ENCODE measurements around the gene SLC12A4. TPM values are rescaled to one million over a fixed set of nuclear protein-coding genes. Genes with fewer than 3 reads are reported as not detected.

The SLC12A4 gene
- total and polyA plus RNA-seq, 2 of the 13 experiments (the other 11 are each of a cell fraction or from before 2014, with no cell fraction given): 65.1 to 84.3 TPM

- TF ChIP-seq HDAC6 (IDR thresholded peaks at IDR 0.05; ENCODE audit: low read depth, low read length) (no peak), SIN3B (IDR thresholded peaks at IDR 0.05; ENCODE audit: low read length) (peak; percentile 63; the same call in 1 of the 2 replicates), JARID2 (CRISPR knock-in tag; IDR thresholded peaks at IDR 0.05; ENCODE audit: insufficient replicate concordance) (peak; percentile 80), ELF3 (CRISPR knock-in tag; IDR thresholded peaks at IDR 0.05) (peak; percentile 67), PRDM4 (CRISPR knock-in tag; IDR thresholded peaks at IDR 0.05; ENCODE audit: borderline replicate concordance) (no peak), NCOR1 (IDR thresholded peaks at IDR 0.05; ENCODE audit: borderline replicate concordance, low read length) (peak; percentile 30; the same call in 1 of the 2 replicates), ZNF747 (CRISPR knock-in tag; IDR thresholded peaks at IDR 0.05; ENCODE audit: borderline replicate concordance) (no peak), U2AF2 (IDR thresholded peaks at IDR 0.05; ENCODE audit: low read depth, low read length) (no peak), THAP7 (CRISPR knock-in tag; IDR thresholded peaks at IDR 0.05) (0 out of 2 replicates have a peak, but pooled peaks have one; percentile 55), JUNB (CRISPR knock-in tag; IDR thresholded peaks at IDR 0.05; ENCODE audit: borderline replicate concordance) (no peak), ZNF891 (CRISPR knock-in tag; IDR thresholded peaks at IDR 0.05) (no peak; the same call in 1 of the 2 replicates), FOXJ3 (CRISPR knock-in tag; IDR thresholded peaks at IDR 0.05; ENCODE audit: borderline replicate concordance) (peak; percentile 44; the same call in 1 of the 2 replicates), ZSCAN25 (CRISPR knock-in tag; IDR thresholded peaks at IDR 0.05) (peak; percentile 70; the same call in 1 of the 2 replicates), AGO2 (optimal IDR thresholded peaks at IDR 0.05; ENCODE audit: low read depth, low read length) (peak; percentile 98), ZNF569 (CRISPR knock-in tag; IDR thresholded peaks at IDR 0.05; ENCODE audit: borderline replicate concordance) (0 out of 2 replicates have a peak, but pooled peaks have one; percentile 45), ZNF317 (CRISPR knock-in tag; IDR thresholded peaks at IDR 0.05) (peak; percentile 5; the same call in 1 of the 2 replicates), ZNF704 (CRISPR knock-in tag; IDR thresholded peaks at IDR 0.05; ENCODE audit: borderline replicate concordance) (peak; percentile 66), ZNF709 (CRISPR knock-in tag; IDR thresholded peaks at IDR 0.05) (peak; percentile 92), ZNF674 (CRISPR knock-in tag; IDR thresholded peaks at IDR 0.05; ENCODE audit: low read depth) (no peak), FOXO1 (CRISPR knock-in tag; IDR thresholded peaks at IDR 0.05) (no peak), MLXIP (CRISPR knock-in tag; IDR thresholded peaks at IDR 0.05; ENCODE audit: borderline replicate concordance) (no peak), ZKSCAN1 (IDR thresholded peaks at IDR 0.05; ENCODE audit: low read length) (no peak)
These were observed 32.9 kb downstream of the SLC12A4 start (continued) for GRCh38 chr16:67935402-67936123.
